Loucy (cell line): Measurements from ENCODE around the gene PTPN2.

Source experiments
- H2AFZ ChIP-seq: fragments of 200-600 bp; sonication (generic); 2 replicates; pipeline ENCODE4 v1.6.0; 2016; ENCODE audit warnings: antibody characterized with exemption, mild to moderate bottlenecking, low read length, moderate library complexity
- H3F3A ChIP-seq: fragments of 200-600 bp; 2 replicates; pipeline ENCODE4 v1.6.0; 2016; ENCODE audit warnings: antibody characterized with exemption, low read depth, mild to moderate bottlenecking
- H3K27me3 ChIP-seq: fragments of 200-600 bp; sonication (generic); 2 replicates; pipeline ENCODE4 v1.6.1; 2014; ENCODE audit warnings: low read length, mild to moderate bottlenecking; ENCODE audit not compliant: insufficient read depth, poor library complexity, severe bottlenecking
- H3K36me3 ChIP-seq: fragments of 200-600 bp; sonication (generic); 2 replicates; pipeline ENCODE4 v1.6.1; 2016; ENCODE audit warnings: low read length; ENCODE audit not compliant: insufficient read depth
- H3K4me1 ChIP-seq: fragments of 200-600 bp; sonication (generic); 2 replicates; pipeline ENCODE4 v1.5.1; 2014; ENCODE audit warnings: low read length, mild to moderate bottlenecking; ENCODE audit not compliant: insufficient read depth, poor library complexity, severe bottlenecking
- H3K4me2 ChIP-seq: fragments of 200-600 bp; sonication (generic); 2 replicates; pipeline ENCODE4 v1.6.0; 2014; ENCODE audit warnings: antibody characterized with exemption, low read length, low read depth, mild to moderate bottlenecking; ENCODE audit not compliant: poor library complexity, severe bottlenecking
- H3K4me3 ChIP-seq: fragments of 200-600 bp; sonication (generic); 2 replicates; pipeline ENCODE4 v1.5.1; 2014; ENCODE audit warnings: low read length, mild to moderate bottlenecking, mixed read lengths; ENCODE audit not compliant: poor library complexity, severe bottlenecking
- H3K79me2 ChIP-seq: fragments of 200-600 bp; sonication (generic); 2 replicates; pipeline ENCODE4 v1.6.1; 2014; ENCODE audit warnings: low read length; ENCODE audit not compliant: insufficient read depth
- H3K9ac ChIP-seq: fragments of 200-600 bp; sonication (generic); 2 replicates; pipeline ENCODE4 v1.6.0; 2014; ENCODE audit warnings: mild to moderate bottlenecking, low read depth, low read length, moderate library complexity; ENCODE audit not compliant: poor library complexity, severe bottlenecking
- H3K9me2 ChIP-seq: fragments of 200-600 bp; sonication (generic); replicated peaks from 2 replicates; pipeline ENCODE4 v1.6.1; 2016; ENCODE audit warnings: low read depth, low read length, mixed read lengths
- H3K9me3 ChIP-seq: fragments of 200-600 bp; sonication (generic); 2 replicates; pipeline ENCODE4 v1.6.1; 2014; ENCODE audit warnings: mild to moderate bottlenecking, antibody characterized with exemption, low read length, low read depth; ENCODE audit not compliant: insufficient read depth
- H4K20me1 ChIP-seq: fragments of 200-600 bp; sonication (generic); 2 replicates; pipeline ENCODE4 v1.6.0; 2014; ENCODE audit warnings: antibody characterized with exemption, low read length, mild to moderate bottlenecking; ENCODE audit not compliant: insufficient read depth, poor library complexity, severe bottlenecking
- CTCF ChIP-seq: fragments of 200-600 bp; sonication (generic); conservative IDR thresholded peaks from 2 replicates; pipeline ENCODE4 v1.5.1; 2014; ENCODE audit warnings: mild to moderate bottlenecking, antibody characterized with exemption, low read length
- EZH2phosphoT487 ChIP-seq: fragments of 200-600 bp; IDR thresholded peaks from 2 replicates; pipeline ENCODE4 v1.6.1; 2018; ENCODE audit warnings: antibody characterized with exemption, mild to moderate bottlenecking, moderate library complexity, borderline replicate concordance

Gene PTPN2

GRCh38 chr18:12769644-12770440, 114.2 kb downstream of the PTPN2 start:
- TF ChIP-seq EZH2phosphoT487 = no peak
- no peaks in the 10 kb centered on the region for H3K27me3 ChIP-seq
- no peak overlapping the region for H3K4me2 ChIP-seq
- H2AFZ ChIP-seq = no peak overlapping the region
- H3K36me3 ChIP-seq = no peaks in the 10 kb centered on the region
- H3K9me3 ChIP-seq = no peaks in the 10 kb centered on the region
- H3K4me1 ChIP-seq = peaks cover 14% of the 10 kb centered on the region
- no peaks in the 10 kb centered on the region for H4K20me1 ChIP-seq
- H3K9ac ChIP-seq = no peak overlapping the region
- no peaks in the 10 kb centered on the region for H3K9me2 ChIP-seq
- H3K79me2 ChIP-seq = peaks cover 15% of the 10 kb centered on the region
- no peak overlapping the region for H3K4me3 ChIP-seq
- no peaks in the 10 kb centered on the region for H3F3A ChIP-seq

GRCh38 chr18:12769136-12769535, 114.9 kb downstream of the PTPN2 start:
- no peaks in the 10 kb centered on the region for H3K9me2 ChIP-seq
- H3K9me3 ChIP-seq = no peaks in the 10 kb centered on the region

GRCh38 chr18:12768625-12769024, 115.4 kb downstream of the PTPN2 start:
- Histone ChIP-seq H3K9ac (no peak overlapping the region), H3K4me3 (no peak overlapping the region), H3K36me3 (no peaks in the 10 kb centered on the region), H3K9me3 (no peaks in the 10 kb centered on the region), H3F3A (no peaks in the 10 kb centered on the region), H3K79me2 (peaks cover 9% of the 10 kb centered on the region), H3K4me1 (peaks cover 8% of the 10 kb centered on the region), H2AFZ (no peak overlapping the region), H3K4me2 (no peak overlapping the region), H3K27me3 (no peaks in the 10 kb centered on the region), H4K20me1 (no peaks in the 10 kb centered on the region), H3K9me2 (no peaks in the 10 kb centered on the region)
- TF ChIP-seq EZH2phosphoT487 = no peak

More at GRCh38 chr18:12769136-12769535, 114.9 kb downstream of the PTPN2 start:
- H3K4me3 ChIP-seq = no peak overlapping the region
- H3F3A ChIP-seq = no peaks in the 10 kb centered on the region
- H2AFZ ChIP-seq = no peak overlapping the region
- TF ChIP-seq EZH2phosphoT487 (no peak), CTCF (no peak)
- peaks cover 14% of the 10 kb centered on the region for H3K79me2 ChIP-seq
- H3K36me3 ChIP-seq = no peaks in the 10 kb centered on the region
- no peak overlapping the region for H3K4me2 ChIP-seq
- H3K4me1 ChIP-seq = peaks cover 13% of the 10 kb centered on the region
- H3K27me3 ChIP-seq = no peaks in the 10 kb centered on the region
- H3K9ac ChIP-seq = no peak overlapping the region
- no peaks in the 10 kb centered on the region for H4K20me1 ChIP-seq

GRCh38 chr18:12767580-12768155, 116.4 kb downstream of the PTPN2 start:
- TF ChIP-seq CTCF (no peak), EZH2phosphoT487 (no peak)
- H4K20me1 ChIP-seq = no peaks in the 10 kb centered on the region
- no peak overlapping the region for H3K4me2 ChIP-seq
- H2AFZ ChIP-seq = no peak overlapping the region
- no peaks in the 10 kb centered on the region for H3K9me3 ChIP-seq
- no peaks in the 10 kb centered on the region for H3K79me2 ChIP-seq
- no peaks in the 10 kb centered on the region for H3K27me3 ChIP-seq
- H3K36me3 ChIP-seq = no peaks in the 10 kb centered on the region
- no peak overlapping the region for H3K4me3 ChIP-seq
- no peaks in the 10 kb centered on the region for H3K4me1 ChIP-seq
- H3K9ac ChIP-seq = no peak overlapping the region
- H3K9me2 ChIP-seq = no peaks in the 10 kb centered on the region
- H3F3A ChIP-seq = no peaks in the 10 kb centered on the region
